HUDEP-2 (cell line): Measurements from ENCODE around the gene PADI1.

ENCODE experiments used
- DNase-seq, 76 experiments: peaks; one replicate each; lab custom pipeline; 2025; ENCODE audit not compliant: unreplicated experiment in 76 of 76; lab: John Stamatoyannopoulos, UW

The PADI1 gene

DNA sequence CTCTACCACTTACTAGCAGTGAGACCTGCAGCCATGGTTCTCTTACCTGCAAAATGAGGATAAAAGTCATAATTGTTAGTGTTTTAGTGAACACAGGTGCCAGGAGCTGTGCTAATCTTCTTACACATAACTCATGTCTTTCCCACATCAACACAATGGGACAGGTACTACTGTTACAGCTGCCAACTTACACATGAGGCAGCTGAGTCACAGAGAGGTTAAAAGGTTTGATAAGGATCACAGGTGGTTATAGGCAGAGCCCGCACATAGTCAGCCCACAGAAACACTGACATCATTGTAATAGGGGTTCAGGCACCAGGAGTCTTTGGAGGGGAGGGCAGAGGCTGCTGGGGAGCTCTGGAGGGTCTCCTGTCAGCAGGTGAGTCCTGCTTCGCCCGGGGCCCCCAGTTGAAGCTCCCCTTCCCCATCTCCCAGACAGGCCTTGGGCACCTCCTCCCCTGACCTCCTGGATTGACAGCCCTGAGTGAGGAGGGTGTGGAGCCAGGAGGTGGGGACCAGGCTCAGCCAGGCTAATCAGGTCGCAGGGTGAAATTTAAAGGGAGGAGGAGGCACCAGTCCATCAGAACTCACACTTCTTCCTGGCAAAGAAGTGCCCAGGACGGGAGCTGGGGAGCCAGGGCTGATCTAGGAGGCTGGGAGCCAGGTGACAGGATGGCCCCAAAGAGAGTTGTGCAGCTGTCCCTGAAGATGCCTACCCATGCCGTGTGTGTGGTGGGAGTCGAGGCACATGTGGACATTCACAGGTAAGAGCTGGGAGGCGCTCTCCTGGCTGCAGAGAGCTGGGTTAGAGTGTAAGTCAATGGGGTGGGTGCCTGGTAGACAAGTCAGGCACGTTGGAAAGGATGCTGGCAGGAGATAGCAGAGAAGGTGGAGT, at the start of gene PADI1:
TSS of gene PADI1 (plus strand) at position 583 of the 895 bp plus-strand sequence. CDS start at position 673, 90 bp downstream.
- DNase-seq, result no peak

DNA sequence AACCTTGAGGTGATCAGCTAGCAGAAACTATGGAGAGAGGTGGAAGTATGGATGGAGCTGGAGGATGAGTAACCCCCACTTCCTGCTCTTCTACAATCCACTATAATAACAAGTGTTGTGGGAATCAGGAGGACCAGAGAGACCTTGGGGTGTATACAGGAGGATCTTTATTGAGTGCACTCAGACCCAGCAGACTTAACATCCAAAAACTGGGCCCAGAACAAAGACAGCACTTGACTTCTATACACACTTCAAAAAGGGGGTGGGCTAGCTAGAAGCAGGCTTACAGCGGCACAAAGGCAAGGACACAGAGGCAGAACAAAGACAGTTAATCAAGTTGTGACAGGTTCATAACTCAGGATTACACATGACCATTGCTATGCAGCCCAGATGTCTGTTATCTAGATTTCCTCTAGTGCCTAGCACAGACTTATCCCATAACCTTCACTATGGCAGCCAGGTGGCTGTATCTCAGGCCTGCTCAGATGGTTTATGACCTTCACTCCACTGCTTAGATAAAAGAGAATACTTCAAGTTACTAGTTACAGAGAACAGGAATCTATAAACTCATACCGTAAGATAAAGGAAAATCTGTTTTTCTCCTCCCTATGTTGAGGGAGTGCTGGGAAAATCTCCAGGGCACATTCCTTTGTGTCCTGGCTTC, 49.5 kb upstream of the PADI1 start:
- DNase-seq, result no peak

DNA sequence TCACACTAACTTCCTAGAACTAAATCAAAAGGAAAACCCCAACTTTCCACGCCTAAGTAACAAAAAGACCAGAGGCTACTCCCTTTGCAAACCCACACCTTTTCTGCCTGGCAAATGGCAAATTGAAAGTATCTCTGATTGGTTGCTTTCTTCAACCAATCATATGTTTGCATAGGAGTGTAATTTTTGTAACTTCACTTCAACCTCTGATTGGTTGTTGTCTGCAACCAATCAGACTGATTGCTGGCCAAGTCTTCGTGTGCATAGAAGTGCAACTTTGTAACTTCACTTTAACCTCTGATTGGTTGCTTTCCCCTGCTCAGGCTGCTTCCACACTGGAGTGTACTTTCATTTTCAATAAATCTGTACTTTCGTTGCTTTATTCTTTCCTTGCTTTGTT, 48.8 kb upstream of the PADI1 start:
- no peak for DNase-seq

- DNase-seq, result no peak
These were observed 46.0 kb upstream of the PADI1 start for GRCh38 chr1:17158961-17159360.

DNA sequence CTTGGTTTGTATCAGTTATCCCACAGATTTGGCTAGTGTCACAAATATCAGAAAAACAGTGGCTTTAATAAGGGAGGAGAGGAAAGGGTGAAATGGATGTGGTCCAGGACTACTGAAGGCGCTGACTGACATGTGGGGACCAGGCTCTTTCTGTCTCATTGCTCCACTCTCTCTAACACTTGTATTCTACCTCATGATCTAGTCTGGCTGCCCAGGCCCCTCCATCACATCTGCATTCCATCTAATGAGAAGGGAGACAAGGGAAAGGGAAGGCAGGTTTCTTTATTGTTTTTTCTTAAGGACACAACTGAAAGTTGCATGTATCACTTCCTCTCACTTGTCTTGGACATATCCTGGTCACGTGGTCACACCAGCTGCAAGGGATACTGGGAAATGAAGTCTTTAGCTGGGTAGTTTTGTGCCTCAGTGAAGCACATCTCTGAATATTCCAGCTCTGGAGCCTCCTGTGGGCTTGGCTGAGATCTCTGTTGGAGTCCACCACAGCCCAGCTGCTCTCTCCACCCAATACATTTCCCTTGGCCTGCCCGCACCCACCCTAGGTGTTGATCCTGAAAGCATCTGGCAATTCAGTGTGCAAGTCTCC, 43.7 kb upstream of the PADI1 start:
- no peak for DNase-seq

DNA sequence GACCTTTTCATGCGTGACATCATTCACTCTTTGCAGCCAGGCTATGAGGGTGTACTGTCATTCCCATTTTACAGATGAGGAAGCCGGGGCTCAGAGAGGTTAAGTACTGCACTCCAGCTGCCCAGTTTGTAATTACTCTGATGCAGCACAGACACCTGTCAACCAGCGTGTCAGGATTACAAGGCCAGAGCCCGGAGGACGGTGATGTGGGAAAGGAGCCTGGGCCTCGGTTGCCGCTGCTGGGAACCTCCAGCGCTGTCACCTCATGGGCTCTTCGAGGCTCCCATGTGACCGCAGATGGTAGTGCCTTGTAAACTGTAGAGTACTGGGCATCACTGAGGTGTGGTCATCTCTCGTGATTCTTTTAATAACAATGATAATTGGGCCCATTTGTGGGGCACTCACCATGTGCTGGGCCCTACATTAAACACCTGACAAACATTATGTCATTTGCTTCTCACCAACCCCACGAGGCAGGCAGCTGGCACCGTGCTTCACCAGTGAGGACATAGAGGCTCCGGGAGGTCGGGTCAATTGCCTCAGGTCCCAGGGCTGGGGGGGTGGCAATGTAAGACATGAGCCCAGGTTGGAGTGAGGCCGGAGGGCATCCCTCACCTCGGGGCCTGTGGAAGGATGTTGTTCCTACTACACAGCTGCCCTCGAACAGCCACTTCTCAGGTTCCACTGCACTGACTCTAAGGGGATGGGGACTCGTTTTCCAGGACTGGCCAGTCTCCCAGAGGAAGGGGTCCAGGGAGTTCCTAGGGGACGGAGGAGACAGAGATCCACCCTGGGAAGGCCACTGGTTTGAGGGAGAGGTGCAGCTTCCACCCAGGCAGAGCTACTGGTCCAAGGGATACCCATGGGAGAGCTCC, 42.8 kb upstream of the PADI1 start:
- DNase-seq, result no peak

DNA sequence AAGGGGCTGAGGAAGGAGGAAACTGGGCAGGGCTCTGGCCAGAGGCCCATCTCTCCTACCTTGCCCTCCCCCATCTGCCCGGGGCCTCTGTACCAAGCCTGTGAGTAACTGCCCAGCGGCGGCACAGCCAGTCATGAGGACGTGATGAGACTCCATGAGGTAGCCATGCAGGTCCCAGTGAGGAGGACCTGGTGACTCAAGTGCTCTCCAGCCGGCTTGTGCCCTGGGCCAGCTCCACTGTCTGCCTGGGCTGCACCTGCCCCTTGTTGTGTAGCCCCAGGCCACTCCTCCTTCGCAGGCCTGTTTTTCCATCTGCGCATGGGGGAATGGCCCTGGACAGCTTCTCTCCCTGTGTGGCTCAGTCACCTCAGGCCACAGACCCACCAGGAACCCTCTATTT, 42.0 kb upstream of the PADI1 start:
- DNase-seq, result no peak

GRCh38 chr1:17163371-17163770, 41.6 kb upstream of the PADI1 start:
- DNase-seq, result no peak

GRCh38 chr1:17163789-17164666, 40.9 kb upstream of the PADI1 start:
- DNase-seq, result no peak

GRCh38 chr1:17165823-17166222, 39.1 kb upstream of the PADI1 start:
- DNase-seq, result no peak

DNA sequence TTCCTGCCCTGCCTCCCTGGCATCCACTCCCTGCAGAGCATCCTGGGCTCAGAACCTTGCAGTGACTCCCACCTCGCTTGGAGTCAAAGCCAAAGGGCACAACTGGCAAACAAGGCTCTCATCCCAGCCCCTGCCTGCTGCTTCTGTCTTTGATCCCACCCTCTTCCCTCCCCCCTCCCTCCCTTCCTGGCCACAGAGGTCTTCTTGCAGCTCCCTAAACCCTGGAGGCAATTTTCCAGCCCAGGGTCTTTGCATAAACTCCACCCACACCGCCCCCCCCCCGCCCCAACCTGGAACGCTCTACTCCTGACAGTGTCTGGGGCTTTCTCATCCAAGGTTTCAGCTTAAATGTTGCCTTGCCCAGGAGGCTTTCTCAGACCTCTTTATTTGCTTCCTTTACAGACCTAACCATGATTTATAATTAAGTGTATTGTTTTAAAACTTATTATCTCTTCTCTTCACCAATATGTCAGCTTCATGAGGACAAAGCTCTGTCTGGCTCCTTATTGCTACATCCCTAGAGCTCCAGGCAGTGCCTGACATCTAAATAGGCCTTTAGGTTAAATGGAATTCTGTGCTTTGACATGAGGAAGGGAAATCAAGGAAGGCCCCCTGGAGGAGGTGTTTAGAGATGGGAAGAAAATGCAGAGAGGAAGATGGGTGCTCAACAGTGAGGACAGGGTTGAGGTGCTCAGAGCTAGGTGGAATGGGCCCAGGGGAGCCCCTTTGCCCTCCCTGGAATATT, 37.7 kb upstream of the PADI1 start:
- DNase-seq, result no peak

DNA sequence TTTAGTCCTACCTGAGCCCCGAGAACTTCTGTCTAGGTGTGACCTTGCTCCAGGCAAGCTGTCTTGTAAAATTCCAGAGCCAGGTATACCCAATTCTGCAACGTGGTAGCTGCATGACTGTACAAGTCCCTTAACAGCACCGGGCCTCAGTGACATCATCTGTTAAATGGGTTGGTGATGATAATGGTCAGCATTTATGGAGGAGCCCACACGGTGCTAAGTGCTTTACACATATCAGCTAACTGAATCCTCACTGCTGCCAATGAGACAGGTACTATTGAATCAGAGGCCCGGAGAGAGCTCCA, 37.2 kb upstream of the PADI1 start:
- no peak for DNase-seq

GRCh38 chr1:17168091-17168876, 36.6 kb upstream of the PADI1 start:
- no peak for DNase-seq

- DNase-seq, result no peak
These were observed 34.4 kb upstream of the PADI1 start for GRCh38 chr1:17170571-17170970.

DNA sequence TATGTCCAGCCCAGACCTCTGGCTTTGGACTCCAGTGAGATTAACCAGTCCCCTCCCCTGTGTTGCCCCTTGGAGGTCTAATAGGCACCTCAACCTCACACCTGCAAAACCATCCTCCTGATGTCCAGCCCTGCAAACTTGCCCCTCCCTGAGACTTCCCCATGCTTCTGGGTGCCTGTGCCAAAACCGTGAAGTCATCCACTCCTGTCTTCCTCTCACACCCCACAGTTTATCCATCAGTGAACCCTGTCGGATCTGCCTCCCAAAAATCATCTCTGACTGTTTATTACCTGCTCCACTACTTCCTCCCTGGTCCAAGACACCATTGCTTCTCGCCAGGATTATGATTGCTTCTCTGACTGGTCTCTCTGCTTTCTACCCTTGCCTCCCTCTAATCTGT, 31.7 kb upstream of the PADI1 start:
- no peak for DNase-seq

DNA sequence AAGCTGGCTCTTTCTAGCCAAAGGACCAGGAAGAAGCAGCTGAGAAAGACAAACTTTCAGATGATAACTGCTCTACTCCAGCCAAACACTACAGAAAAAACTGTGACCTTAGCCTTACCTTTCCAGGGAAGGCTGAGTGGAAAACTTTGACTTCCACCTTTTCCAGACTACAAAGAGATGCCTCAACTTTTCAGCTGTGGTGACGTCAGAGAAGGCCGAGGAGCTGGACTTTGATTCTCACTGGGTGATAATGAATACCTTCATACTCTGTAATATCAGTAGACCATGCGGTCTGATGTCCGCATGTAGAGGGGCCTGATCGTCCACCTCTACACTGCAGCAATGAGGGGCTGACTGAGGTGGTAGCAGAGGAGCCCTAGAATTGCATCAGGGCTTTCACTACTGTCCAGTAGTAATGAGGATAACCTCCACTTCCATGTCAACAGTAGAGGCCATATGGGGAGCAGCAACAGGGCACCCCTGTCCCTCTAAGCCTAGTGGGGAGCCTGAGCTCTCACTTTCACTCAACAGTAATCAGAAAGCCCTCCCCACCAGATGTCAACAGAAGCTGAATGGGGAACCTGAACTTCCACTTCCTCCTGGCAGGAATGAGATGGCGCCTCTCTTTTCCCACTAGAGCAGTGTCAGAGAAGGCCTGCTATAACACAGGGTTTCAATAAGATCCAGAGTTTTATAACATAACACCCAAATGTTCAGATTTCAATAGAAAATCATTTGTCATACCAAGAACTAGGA, 28.4 kb upstream of the PADI1 start:
- no peak for DNase-seq

DNA sequence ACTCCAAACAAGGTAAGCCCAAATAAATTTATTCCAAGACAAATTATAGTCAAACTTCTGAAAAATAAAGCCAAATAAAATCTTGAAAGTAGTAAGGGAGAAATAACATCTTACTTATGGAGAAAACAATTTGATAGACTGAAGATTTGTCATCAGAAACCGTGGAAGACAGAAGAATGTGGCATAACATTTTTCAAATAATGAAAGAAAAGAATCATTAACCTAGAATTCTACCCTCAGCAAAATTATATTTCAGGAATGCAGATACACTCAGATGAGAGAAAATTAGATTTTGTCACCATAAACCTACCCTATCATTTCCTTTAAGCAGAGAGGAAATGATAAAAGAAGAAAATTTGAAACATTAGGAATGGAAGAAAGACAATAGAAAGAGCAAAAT, 27.3 kb upstream of the PADI1 start:
- no peak for DNase-seq
